Chondrocyte (in vitro differentiated cells): ENCODE results near the gene IGF2BP1. TPM values are rescaled to one million over a fixed set of nuclear protein-coding genes. Genes with fewer than 3 reads are reported as not detected.

Experiments used
- DNase-seq: peaks from one replicate; pipeline ENCODE4 v3.0.0; 2021; ENCODE audit warnings: mixed read lengths, low spot score
- H3K27ac Mint-ChIP-seq: one replicate; pipeline ENCODE4 v1.8.0; 2021; ENCODE audit warnings: mild to moderate bottlenecking, moderate library complexity, mixed read lengths; ENCODE audit not compliant: unreplicated experiment
- H3K27me3 Mint-ChIP-seq: 2 replicates; pipeline ENCODE4 v1.8.0; 2021; ENCODE audit warnings: low read depth, mixed read lengths
- H3K36me3 Mint-ChIP-seq: 2 replicates; pipeline ENCODE4 v1.8.0; 2021; ENCODE audit warnings: low read depth, mixed read lengths
- H3K4me1 Mint-ChIP-seq: 2 replicates; pipeline ENCODE4 v1.8.0; 2021; ENCODE audit warnings: low read depth, mild to moderate bottlenecking, mixed read lengths
- H3K4me3 Mint-ChIP-seq: one replicate; pipeline ENCODE4 v1.8.0; 2021; ENCODE audit warnings: mild to moderate bottlenecking, moderate library complexity, mixed read lengths; ENCODE audit not compliant: unreplicated experiment
- H3K9me3 Mint-ChIP-seq: 2 replicates; pipeline ENCODE4 v1.8.0; 2021; ENCODE audit warnings: low read depth, mixed read lengths
- total RNA-seq: library from RNA; stranded (reverse); gene quantifications from 3 replicates; pipeline ENCODE4 v1.2.1, GENCODE V29; 2021
- TF ChIP-seq, protein P1 (sequence below): fragments of 200-600 bp; sonication (generic); IDR thresholded peaks from 2 replicates; pipeline ENCODE4 v1.5.0; 2021; ENCODE audit warnings: antibody characterized with exemption, mild to moderate bottlenecking, moderate library complexity

IGF2BP1 gene
- total RNA-seq, 1 donor from 2014 or later = 60.0 TPM

- Mint-ChIP-seq H3K4me1 (peaks cover 80% of the 10 kb centered on the region), H3K4me3 (peak overlapping the region; percentile 55), H3K27me3 (no peaks in the 10 kb centered on the region), H3K36me3 (no peaks in the 10 kb centered on the region), H3K27ac (peak overlapping the region; percentile 93), H3K9me3 (no peaks in the 10 kb centered on the region)
- TF ChIP-seq, protein P1, sequence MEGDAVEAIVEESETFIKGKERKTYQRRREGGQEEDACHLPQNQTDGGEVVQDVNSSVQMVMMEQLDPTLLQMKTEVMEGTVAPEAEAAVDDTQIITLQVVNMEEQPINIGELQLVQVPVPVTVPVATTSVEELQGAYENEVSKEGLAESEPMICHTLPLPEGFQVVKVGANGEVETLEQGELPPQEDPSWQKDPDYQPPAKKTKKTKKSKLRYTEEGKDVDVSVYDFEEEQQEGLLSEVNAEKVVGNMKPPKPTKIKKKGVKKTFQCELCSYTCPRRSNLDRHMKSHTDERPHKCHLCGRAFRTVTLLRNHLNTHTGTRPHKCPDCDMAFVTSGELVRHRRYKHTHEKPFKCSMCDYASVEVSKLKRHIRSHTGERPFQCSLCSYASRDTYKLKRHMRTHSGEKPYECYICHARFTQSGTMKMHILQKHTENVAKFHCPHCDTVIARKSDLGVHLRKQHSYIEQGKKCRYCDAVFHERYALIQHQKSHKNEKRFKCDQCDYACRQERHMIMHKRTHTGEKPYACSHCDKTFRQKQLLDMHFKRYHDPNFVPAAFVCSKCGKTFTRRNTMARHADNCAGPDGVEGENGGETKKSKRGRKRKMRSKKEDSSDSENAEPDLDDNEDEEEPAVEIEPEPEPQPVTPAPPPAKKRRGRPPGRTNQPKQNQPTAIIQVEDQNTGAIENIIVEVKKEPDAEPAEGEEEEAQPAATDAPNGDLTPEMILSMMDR = peak; percentile 11
- DNase-seq = peak; percentile 97
Observed at GRCh38 chr17:49016775-49017463, 19.7 kb downstream of the IGF2BP1 start.

DNA sequence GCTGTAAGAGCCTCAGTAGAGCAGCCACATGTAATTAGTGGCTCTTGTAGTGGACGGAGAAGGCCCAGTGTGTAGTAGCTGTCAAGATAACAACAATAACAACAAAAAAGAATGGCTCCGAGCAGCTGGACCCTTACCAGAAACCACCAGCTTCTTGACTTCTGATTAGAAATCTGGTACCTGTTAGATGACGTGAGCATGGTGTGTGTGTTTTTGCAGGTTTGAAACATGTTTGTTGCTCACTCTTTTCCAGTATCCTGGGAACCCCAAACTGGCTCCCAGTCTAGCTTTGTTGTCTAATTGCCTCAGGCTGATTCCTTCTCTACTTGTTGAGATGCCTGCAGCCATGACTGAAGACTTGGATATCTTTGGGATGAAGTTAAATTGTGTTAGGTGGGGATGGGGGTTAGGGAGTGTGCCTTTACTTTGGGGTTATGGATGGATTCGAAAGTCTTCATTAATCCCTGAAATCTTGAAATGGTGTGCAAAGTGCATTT, 21.0 kb downstream of the IGF2BP1 start:
- Mint-ChIP-seq H3K9me3 (no peaks in the 10 kb centered on the region), H3K4me3 (no peak overlapping the region), H3K36me3 (no peaks in the 10 kb centered on the region), H3K27ac (peak overlapping the region; percentile 57), H3K4me1 (peaks cover 80% of the 10 kb centered on the region), H3K27me3 (no peaks in the 10 kb centered on the region)
- DNase-seq = no peak
- TF ChIP-seq, protein P1 = no peak

DNA sequence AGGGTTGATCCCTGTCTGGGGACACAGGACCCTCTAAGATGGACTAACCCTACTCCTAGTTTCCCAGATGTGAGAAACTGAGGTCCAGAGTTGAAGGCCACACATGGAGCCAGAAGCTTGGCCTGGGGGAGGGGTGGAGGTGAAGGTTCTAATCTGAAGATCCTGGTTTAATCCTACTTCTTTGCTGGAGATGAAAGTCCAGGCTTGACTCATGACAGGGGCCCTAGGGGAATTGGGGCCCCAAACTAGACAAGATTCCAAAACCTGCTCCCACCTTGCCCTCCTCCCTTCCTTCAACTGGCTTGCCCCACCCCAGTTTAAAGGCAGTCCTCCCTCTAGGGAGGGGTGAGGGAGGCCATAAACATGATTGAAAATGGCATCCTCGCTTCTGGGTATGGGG, 21.6 kb downstream of the IGF2BP1 start:
- Mint-ChIP-seq H3K27me3 (no peaks in the 10 kb centered on the region), H3K4me3 (no peak overlapping the region), H3K4me1 (peaks cover 81% of the 10 kb centered on the region), H3K36me3 (no peaks in the 10 kb centered on the region), H3K9me3 (no peaks in the 10 kb centered on the region), H3K27ac (peak overlapping the region; percentile 51)
- TF ChIP-seq, protein P1 = no peak
- DNase-seq = no peak

DNA sequence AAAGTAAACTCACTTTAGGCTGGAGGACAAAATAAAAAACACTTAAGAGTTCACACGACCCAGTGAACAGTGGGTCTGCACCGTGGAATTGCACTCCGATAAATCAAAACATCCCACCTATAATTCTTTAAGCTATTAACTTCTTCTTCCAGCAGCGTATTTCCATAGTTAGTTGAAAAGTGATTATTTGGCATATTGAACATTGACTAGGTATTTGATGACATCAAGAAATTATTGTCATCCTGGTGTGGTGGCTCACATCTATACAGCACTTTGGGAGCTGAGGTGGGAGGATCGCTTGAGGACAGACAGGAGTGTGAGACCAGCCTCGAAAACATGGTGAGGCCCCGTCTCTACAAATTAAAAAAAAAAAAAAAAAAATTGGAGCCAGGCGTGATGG, 23.4 kb downstream of the IGF2BP1 start:
- Mint-ChIP-seq H3K4me1 (peaks cover 71% of the 10 kb centered on the region), H3K27ac (peak overlapping the region; percentile 88), H3K9me3 (no peaks in the 10 kb centered on the region), H3K36me3 (no peaks in the 10 kb centered on the region), H3K4me3 (no peak overlapping the region), H3K27me3 (no peaks in the 10 kb centered on the region)
- no peak for DNase-seq
- TF ChIP-seq, protein P1 = no peak

DNA sequence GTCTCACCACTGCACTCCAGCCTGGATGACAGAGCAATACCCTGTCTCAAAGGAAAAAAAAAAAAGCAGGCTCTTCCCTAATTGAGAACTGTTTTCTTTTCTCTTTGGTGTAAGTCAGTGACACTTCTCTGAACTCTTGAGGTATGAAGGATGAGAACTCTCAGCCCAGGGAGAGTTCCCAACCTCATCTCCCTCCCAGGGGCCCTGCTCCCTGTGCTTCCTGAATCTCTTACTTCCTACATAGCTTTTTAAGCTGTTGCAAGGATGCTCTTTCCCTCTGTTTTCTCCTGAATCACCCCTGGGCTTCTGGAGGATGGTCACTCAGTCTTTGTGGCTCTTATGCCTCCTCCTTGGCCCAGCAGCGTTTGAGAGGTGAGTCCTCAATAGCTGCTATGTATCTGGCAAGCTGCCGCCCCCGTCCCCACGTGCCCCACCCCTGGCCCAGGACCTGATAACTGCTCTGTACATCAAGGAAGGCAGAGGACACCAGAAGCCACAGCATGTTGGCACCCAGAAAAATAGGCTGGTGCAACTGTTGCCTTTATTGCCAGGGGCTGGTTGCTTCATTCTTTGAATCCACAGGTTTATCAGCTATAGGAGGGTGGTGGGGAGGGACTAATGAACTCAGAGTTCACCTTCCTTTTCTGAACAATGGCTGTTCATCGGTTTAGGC, 24.0 kb downstream of the IGF2BP1 start:
- H3K4me3 Mint-ChIP-seq = no peak overlapping the region

More for the DNA sequence above, 24.0 kb downstream of the IGF2BP1 start:
- H3K9me3 Mint-ChIP-seq = no peaks in the 10 kb centered on the region
- TF ChIP-seq, protein P1 = no peak
- no peaks in the 10 kb centered on the region for H3K36me3 Mint-ChIP-seq
- no peaks in the 10 kb centered on the region for H3K27me3 Mint-ChIP-seq
- H3K27ac Mint-ChIP-seq = peak overlapping the region; percentile 88
- peaks cover 65% of the 10 kb centered on the region for H3K4me1 Mint-ChIP-seq
- no peak for DNase-seq
